HepG2 (cell line): Measurements from ENCODE around the gene HTR1A. TPM values are rescaled to one million over a fixed set of nuclear protein-coding genes. Genes with fewer than 3 reads are reported as not detected.

Source experiments
- ATAC-seq: fragments of 200-7000 bp; cut with Tn5 transposase; 3 replicates; pipeline ENCODE4 v1.9.1; 2020; ENCODE audit warnings: mild to moderate bottlenecking, moderate library complexity
- BruUV-seq: library from RNA; stranded (reverse); fragments of 400-500 nt; replicated peaks from 2 replicates; lab custom pipeline; 2021; lab: Mats Ljungman, UMichigan
- CTCF ChIA-PET: fragments of 300-600 bp; formaldehyde crosslinking; extraction: SDS; loops from one replicate; lab custom pipeline; 2021; ENCODE audit warnings: low total read pairs, inconsistent platforms, low intra/inter-chr PET ratio; lab: Yijun Ruan, JAX
- POLR2A ChIA-PET: fragments of 350-600 bp; sonication (Branson Sonifier 250); formaldehyde crosslinking; loops from one replicate; lab custom pipeline; 2020; ENCODE audit warnings: antibody characterized with exemption, inconsistent platforms; lab: Yijun Ruan, JAX
- DNase-seq: peaks from one replicate; pipeline ENCODE4 v3.0.0-alpha.2; 2015; ENCODE audit warnings: low spot score
- FAIRE-seq: peaks from 3 replicates; lab custom pipeline; 2011; peaks lifted over from hg19 to GRCh38; lab: Jason Lieb, UNC
- H2AFZ ChIP-seq: one replicate; pipeline ENCODE4 v1.6.1; 2011; ENCODE audit warnings: low read length, inconsistent platforms
- H3K27ac ChIP-seq: fragments of 300-600 bp; 3 replicates; pipeline ENCODE4 v1.8.0; 2011; ENCODE audit warnings: mixed run types, mild to moderate bottlenecking, mixed read lengths, low read length, inconsistent platforms; ENCODE audit not compliant: insufficient read depth; ENCODE audit errors: extremely low read length
- H3K27me3 ChIP-seq, 2 experiments: fragments of 200-600 bp in 1 of 2; 2 replicates in 1 of 2; 3 replicates in 1 of 2; pipeline versions ENCODE4 v1.6.0 to v1.8.0; 2011; ENCODE audit warnings: low read length in 2 of 2, mild to moderate bottlenecking in 2 of 2, moderate library complexity in 2 of 2, inconsistent platforms in 1 of 2; ENCODE audit not compliant: insufficient read depth in 2 of 2, control insufficient read depth in 1 of 2
- H3K36me3 ChIP-seq, 2 experiments: fragments of 200-600 bp in 1 of 2; replicated peaks in 1 of 2; 2 replicates in 1 of 2; 3 replicates in 1 of 2; pipeline versions ENCODE4 v1.5.1 to v1.8.0; 2011; ENCODE audit warnings: low read length in 2 of 2, inconsistent platforms in 1 of 2; ENCODE audit not compliant: insufficient read depth in 2 of 2, control insufficient read depth in 1 of 2
- H3K4me1 ChIP-seq: 2 replicates; pipeline ENCODE4 v1.5.1; 2012; ENCODE audit warnings: low read length, inconsistent platforms; ENCODE audit not compliant: insufficient read depth
- H3K4me2 ChIP-seq: 2 replicates; pipeline ENCODE4 v1.6.0; 2011; ENCODE audit warnings: low read depth, low read length, inconsistent platforms
- H3K4me3 ChIP-seq, 3 experiments: fragments of 200-600 bp in 1 of 3; sonication (generic), shearing (Covaris generic) in 1 of 3; replicated peaks in 1 of 3; 2 replicates each; pipeline ENCODE4 v1.5.1; 2011 to 2016; ENCODE audit warnings: low read length in 3 of 3, inconsistent platforms in 2 of 3, low read depth in 2 of 3, mild to moderate bottlenecking in 2 of 3, control low read depth in 1 of 3, mixed read lengths in 1 of 3; ENCODE audit not compliant: insufficient read depth in 1 of 3
- H3K79me2 ChIP-seq: one replicate; pipeline ENCODE4 v1.6.1; 2011; ENCODE audit warnings: low read length, inconsistent platforms; ENCODE audit not compliant: insufficient read depth
- H3K9ac ChIP-seq: 2 replicates; pipeline ENCODE4 v1.6.0; 2011; ENCODE audit warnings: mild to moderate bottlenecking, low read depth, low read length, inconsistent platforms; ENCODE audit not compliant: insufficient read depth
- H3K9me3 ChIP-seq: 2 replicates; pipeline ENCODE4 v1.5.1; 2012; ENCODE audit warnings: mild to moderate bottlenecking, low read length
- H4K20me1 ChIP-seq: 2 replicates; pipeline ENCODE4 v1.6.0; 2011; ENCODE audit warnings: inconsistent platforms, mild to moderate bottlenecking, low read length, moderate library complexity; ENCODE audit not compliant: insufficient read depth
- DPF2 ChIP-seq: sonication (generic); formaldehyde crosslinking; IDR thresholded peaks from 2 replicates; pipeline ENCODE4 v1.4.0; 2020; ENCODE audit warnings: mild to moderate bottlenecking, low read depth, missing genetic modification reagents, borderline replicate concordance
- DR1 ChIP-seq: sonication (generic); formaldehyde crosslinking; IDR thresholded peaks from 2 replicates; pipeline ENCODE4 v1.8.0; 2021; ENCODE audit warnings: mild to moderate bottlenecking, missing genetic modification reagents, inconsistent platforms
- MED8 ChIP-seq: sonication (generic); formaldehyde crosslinking; IDR thresholded peaks from 2 replicates; pipeline ENCODE4 v1.8.1; 2023; ENCODE audit warnings: mild to moderate bottlenecking, missing genetic modification reagents; ENCODE audit not compliant: insufficient replicate concordance
- ZFY ChIP-seq: sonication (generic); formaldehyde crosslinking; IDR thresholded peaks from 2 replicates; pipeline ENCODE4 v1.4.0; 2020; ENCODE audit warnings: missing genetic modification reagents
- WGBS: methylation state at CpG from one replicate; pipeline ENCODE4 v1.1.6; 2017; ENCODE audit warnings: low lambda C conversion rate; 5-methylcytosine and 5-hydroxymethylcytosine counted together
- in situ Hi-C: cut with HindIII; loops from 2 replicates; pipeline ENCODE4 v1.10.0; 2017; ENCODE audit warnings: low pct_unique_long_range_greater_than_20kb; ENCODE audit not compliant: extremely low pct_ligation_motif_present
- intact Hi-C: fragments of 100-400 bp; cut with micrococcal nuclease; formaldehyde crosslinking; loops from one replicate; pipeline ENCODE4 v1.10.0; 2022; ENCODE audit not compliant: unreplicated experiment
- polyA plus RNA-seq, 8 experiments: library from polyadenylated mRNA; depleted of rRNA in 3 of 8; stranded (reverse) in 7 of 8; unstranded in 1 of 8; fragments of >200 nt; fragmentation: Illumina TruSeq in 4 of 8; extraction: Trizol in 4 of 8; gene quantifications; 2 replicates each; pipeline versions ENCODE4 v1.2.1 to v1.2.3, GENCODE V29; 2011 to 2016; ENCODE audit warnings: low read depth in 4 of 8, missing spikeins in 1 of 8, mixed read lengths in 1 of 8; ENCODE audit not compliant: insufficient read depth in 1 of 8
- total RNA-seq, 5 experiments: library from RNA; depleted of rRNA; stranded (reverse); fragments of >200 nt; fragmentation: Illumina TruSeq; extraction: Trizol; gene quantifications; 2 replicates each; pipeline ENCODE4 v1.2.3, GENCODE V29; 2016; ENCODE audit warnings: low read depth in 1 of 5

Gene HTR1A
- total and polyA plus RNA-seq, 2 of the 13 experiments (the other 11 are each of a cell fraction or from before 2014, with no cell fraction given): not detected

DNA sequence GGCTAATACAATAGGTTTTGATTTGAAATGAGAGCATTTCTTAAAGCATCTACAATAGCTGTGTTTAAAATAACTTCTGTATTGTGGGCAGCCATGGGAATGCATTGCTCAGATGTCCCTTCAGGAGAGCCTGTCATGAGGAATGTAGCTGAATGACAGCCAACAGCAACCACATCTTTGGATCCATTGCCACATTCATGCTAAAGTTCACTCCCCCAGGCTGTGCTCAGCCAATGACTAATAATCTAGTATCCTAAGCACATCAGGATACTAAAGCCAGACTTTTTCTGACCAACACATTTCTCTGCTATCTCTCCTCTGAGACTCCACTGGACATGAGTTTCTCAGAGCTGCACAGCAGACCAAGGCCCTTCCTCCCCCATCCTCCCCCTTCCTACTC is 45.5 kb downstream of the HTR1A start:
- no peak overlapping the region for H2AFZ ChIP-seq
- no peak overlapping the region for H3K9ac ChIP-seq
- H3K27ac ChIP-seq: no peak overlapping the region
- in situ Hi-C loops (no loop called here), intact Hi-C loops (no loop called here)
- ATAC-seq: no peak
- POLR2A ChIA-PET: no interaction called here
- no peak for TF ChIP-seq ZFY
- TF ChIP-seq DPF2: no peak
- no TSS peak for BruUV-seq
- H3K4me1 ChIP-seq: no peaks in the 10 kb centered on the region
- no peaks in the 10 kb centered on the region for H3K79me2 ChIP-seq
- FAIRE-seq: no peak
- no peak for DNase-seq
- no peak overlapping the region for H3K4me3 ChIP-seq
- CTCF ChIA-PET: no interaction called here
- H3K27me3 ChIP-seq: no peaks in the 10 kb centered on the region
- no peaks in the 10 kb centered on the region for H3K36me3 ChIP-seq
- H3K4me2 ChIP-seq: no peak overlapping the region
- H4K20me1 ChIP-seq: no peaks in the 10 kb centered on the region
- H3K9me3 ChIP-seq: peaks cover 55% of the 10 kb centered on the region

GRCh38 chr5:63911871-63912270 is 50.4 kb downstream of the HTR1A start:
- Histone ChIP-seq H3K27me3 (no peaks in the 10 kb centered on the region), H3K9ac (no peak overlapping the region), H3K4me1 (no peaks in the 10 kb centered on the region), H3K79me2 (no peaks in the 10 kb centered on the region), H3K9me3 (peaks cover 70% of the 10 kb centered on the region), H2AFZ (no peak overlapping the region), H3K4me2 (no peak overlapping the region), H4K20me1 (no peaks in the 10 kb centered on the region), H3K36me3 (no peaks in the 10 kb centered on the region), H3K4me3 (no peak overlapping the region), H3K27ac (no peak overlapping the region)
- in situ Hi-C loops: no loop called here
- TF ChIP-seq DR1 (CRISPR knock-in tag) (no peak), MED8 (no peak)
- intact Hi-C loops: no loop called here
- ATAC-seq (no peak), FAIRE-seq (no peak), DNase-seq (no peak)
- ChIA-PET CTCF (no interaction called here), POLR2A (no interaction called here)
- no TSS peak for BruUV-seq
- 88% methylated on average over 1 of the region's 1 CpG for WGBS

Other genes with a start within 250 kb of the HTR1A start
- gene RNF180, start 203.4 kb upstream of the HTR1A start, total RNA-seq (2016; rRNA removed; fragmentation: Illumina TruSeq; extraction: Trizol): 0.11 and 0.20 TPM in 2 replicates
- gene RNF180, start 203.4 kb upstream of the HTR1A start, polyA plus RNA-seq (2011; rRNA removed): 0.04 TPM in 1 of 2 replicates, not detected in the other